Activated CD8-positive, alpha-beta memory T cell treated with anti-CD3 and anti-CD28 coated beads for 36 hours (primary cell): ENCODE data around the gene KCNN1. TPM values are rescaled to one million over a fixed set of nuclear protein-coding genes. Genes with fewer than 3 reads are reported as not detected.

Source experiments
- CTCF ChIA-PET: fragments of 350-600 bp; sonication (Branson Sonifier 250); formaldehyde crosslinking; loops from one replicate; lab custom pipeline; 2021; ENCODE audit warnings: antibody characterized with exemption; lab: Charles Lee
- POLR2A ChIA-PET: fragments of 350-600 bp; sonication (Branson Sonifier 250); formaldehyde crosslinking; loops from one replicate; lab custom pipeline; 2021; ENCODE audit warnings: antibody characterized with exemption; lab: Charles Lee
- total RNA-seq, 2 experiments: library from RNA; stranded (reverse); gene quantifications; one replicate each; pipeline ENCODE4 v1.2.3, GENCODE V29; 2021

KCNN1 gene
- total RNA-seq, 2 experiments from 2014 or later: 0.15 TPM; not detected in 1

GRCh38 chr19:17957149-17957849, 9.6 kb upstream of the KCNN1 start:
- ChIA-PET CTCF (interaction anchor here (1.3 kb wide), 1 partner anchor 10 kb away, joined by 8 read pairs; no protein-coding TSS in a partner anchor), POLR2A (no interaction called here)

GRCh38 chr19:17957885-17958284, 9.0 kb upstream of the KCNN1 start:
- ChIA-PET POLR2A (interaction anchor here (0.7 kb wide), 1 partner anchor 32 kb away, joined by 7 read pairs; no protein-coding TSS in a partner anchor), CTCF (interaction anchor here (0.7 to 1.3 kb wide), 3 partner anchors 11 to 562 kb away, joined by 3 to 8 read pairs (median 3); no protein-coding TSS in a partner anchor)

GRCh38 chr19:17963936-17964691, 2.8 kb upstream of the KCNN1 start:
- CTCF ChIA-PET: no interaction called here
- POLR2A ChIA-PET: no interaction called here

DNA sequence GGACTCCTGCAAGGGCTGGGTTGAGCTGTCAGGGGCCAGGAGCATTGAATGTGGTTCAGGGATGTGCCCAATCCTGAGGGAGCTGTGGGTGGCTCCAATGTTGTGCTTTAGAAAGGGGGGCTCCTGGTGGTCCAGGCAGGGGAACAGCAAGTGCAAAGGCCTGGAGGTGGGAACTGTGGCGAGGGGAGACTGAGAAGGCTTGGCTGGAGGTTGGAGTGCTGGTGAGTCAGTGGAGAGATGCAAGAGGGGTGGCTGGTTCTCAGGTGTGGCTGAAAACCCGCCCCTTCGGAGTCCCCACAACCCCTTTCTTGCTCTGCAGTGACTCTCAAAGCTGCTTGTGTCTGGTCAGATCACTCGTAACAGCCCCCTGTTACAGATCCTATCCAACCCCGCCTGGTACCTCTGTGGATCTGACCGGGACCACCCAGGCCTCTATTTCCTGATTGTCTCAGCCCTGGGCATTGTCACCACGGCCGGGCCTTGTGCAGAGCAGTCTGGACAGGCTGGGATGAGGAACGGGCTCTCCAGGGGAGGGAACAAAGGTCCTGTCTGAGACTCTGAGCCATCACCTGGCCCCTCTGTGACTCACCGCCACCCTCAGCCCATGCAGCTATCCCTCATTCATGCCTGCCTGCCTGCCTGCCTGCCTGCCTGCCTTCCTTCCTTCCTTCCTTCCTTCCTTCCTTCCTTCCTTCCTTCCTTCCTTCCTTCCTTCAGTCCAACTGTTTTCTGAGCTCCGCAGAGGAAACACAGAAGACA, 1.4 kb upstream of the KCNN1 start:
- CTCF ChIA-PET: interaction anchor here (0.5 to 2.2 kb wide), 2 partner anchors 19 to 31 kb away, joined by 3 to 9 read pairs; no protein-coding TSS in a partner anchor
- POLR2A ChIA-PET: interaction anchor here (0.9 kb wide), 1 partner anchor 33 kb away, joined by 3 read pairs; the partner anchor contains the start of gene CCDC124

GRCh38 chr19:17966129-17966483, 801 bp upstream of the KCNN1 start:
- ChIA-PET CTCF (interaction anchor here (2.2 kb wide), 1 partner anchor 31 kb away, joined by 9 read pairs; no protein-coding TSS in a partner anchor), POLR2A (interaction anchor here (0.9 kb wide), 1 partner anchor 33 kb away, joined by 3 read pairs; the partner anchor contains the start of gene CCDC124)

DNA sequence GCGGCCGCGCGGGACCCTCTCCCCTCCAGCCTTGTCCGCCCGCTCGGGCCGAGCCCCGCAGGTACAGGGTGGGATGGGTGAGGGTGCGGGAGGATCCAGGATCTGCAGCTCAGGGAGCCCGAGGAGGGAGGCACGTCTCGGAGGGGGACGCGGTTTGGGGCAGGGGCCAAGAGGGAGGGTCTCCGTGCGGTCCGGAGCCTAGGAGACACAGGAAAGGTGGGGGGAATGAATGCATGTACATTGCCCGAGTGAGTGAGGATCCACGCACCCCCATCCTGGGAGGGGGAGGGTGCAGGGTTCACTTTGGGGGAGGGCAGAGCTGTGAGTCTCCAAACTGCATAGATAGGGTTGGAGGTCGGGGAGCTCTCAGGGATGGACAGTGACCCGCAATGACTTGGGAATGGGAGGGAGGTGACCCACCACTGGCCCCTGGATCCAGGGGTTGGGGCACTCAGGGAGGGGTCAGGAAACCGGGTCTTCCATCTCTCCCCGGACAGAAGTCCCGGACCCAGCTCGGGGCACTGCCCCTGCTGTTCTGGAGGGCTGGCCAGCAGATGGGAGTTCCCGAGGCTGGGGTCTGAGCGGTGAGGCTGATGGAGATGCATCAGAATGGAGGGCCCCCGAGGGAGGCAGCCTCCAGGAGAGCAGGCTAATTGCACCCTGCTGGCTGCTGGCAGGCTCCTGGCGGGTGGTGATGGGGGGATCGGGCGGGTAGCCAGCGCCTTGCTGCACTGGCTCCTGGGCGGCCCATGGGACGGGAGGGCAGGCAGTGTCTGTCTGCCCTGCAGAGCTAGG, 547 bp downstream of the KCNN1 start:
- CTCF ChIA-PET: interaction anchor here (0.6 kb wide), 1 partner anchor 66 kb away, joined by 3 read pairs; no protein-coding TSS in a partner anchor

GRCh38 chr19:17968362-17968761, 1.5 kb downstream of the KCNN1 start:
- POLR2A ChIA-PET: no interaction called here
- CTCF ChIA-PET: interaction anchor here (1.4 kb wide), 1 partner anchor 29 kb away, joined by 5 read pairs; no protein-coding TSS in a partner anchor

More for the DNA sequence above, 547 bp downstream of the KCNN1 start:
- POLR2A ChIA-PET: no interaction called here

GRCh38 chr19:17969096-17969792, 2.3 kb downstream of the KCNN1 start:
- CTCF ChIA-PET: interaction anchor here (1.4 kb wide), 1 partner anchor 28 kb away, joined by 5 read pairs; no protein-coding TSS in a partner anchor
- POLR2A ChIA-PET: interaction anchor here (0.7 kb wide), 1 partner anchor 110 kb away, joined by 3 read pairs; no protein-coding TSS in a partner anchor

DNA sequence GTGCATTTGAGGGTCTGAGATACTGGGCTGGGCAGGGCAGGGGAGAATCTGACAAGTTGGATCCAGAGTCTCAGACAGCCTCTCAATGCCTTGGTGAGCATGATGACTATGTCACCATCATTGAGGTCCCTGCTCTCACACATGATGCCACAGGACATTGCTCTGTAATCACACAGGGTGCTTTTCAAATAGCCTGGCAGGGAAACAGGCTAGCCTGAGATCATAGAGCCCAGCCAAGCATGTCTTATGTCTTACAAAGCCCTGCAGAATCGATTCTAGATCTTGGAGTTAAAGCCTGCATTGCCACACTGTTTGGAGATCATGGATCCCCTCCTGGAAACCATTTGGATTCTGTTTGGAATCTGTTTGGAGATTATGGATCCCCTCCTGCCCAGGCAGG, 5.3 kb downstream of the KCNN1 start:
- ChIA-PET CTCF (no interaction called here), POLR2A (no interaction called here)

DNA sequence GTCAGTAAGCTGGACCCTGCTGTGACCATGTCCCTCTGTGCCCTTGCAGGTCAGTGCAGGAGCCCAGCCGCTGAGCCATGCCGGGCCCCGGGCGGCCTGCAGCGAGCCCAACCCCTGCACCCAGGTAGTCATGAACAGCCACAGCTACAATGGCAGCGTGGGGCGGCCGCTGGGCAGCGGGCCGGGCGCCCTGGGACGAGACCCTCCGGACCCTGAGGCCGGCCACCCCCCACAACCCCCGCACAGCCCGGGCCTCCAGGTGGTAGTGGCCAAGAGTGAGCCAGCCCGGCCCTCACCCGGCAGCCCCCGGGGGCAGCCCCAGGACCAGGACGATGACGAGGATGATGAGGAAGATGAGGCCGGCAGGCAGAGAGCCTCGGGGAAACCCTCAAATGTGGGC, 6.9 kb downstream of the KCNN1 start:
- POLR2A ChIA-PET: no interaction called here

DNA sequence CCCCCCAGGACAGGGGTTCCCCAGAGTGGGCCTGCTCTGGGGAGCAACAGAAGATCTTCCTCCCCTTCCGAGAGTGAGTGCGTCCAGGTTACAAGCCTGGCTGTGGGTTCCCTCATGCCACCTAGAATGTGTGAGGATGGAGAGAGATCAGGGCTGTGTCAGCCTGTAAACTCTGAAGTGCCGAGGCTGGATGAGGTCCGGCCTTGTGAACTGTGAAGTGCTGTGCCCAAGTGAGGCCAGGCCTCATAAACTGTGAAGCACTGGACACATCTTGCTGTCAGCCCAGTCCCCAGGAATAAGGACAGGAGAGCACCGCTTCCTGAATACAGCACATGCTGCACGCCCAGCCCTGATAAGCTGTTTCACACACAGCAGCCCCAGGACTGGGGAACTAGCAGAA, 7.6 kb downstream of the KCNN1 start:
- ChIA-PET CTCF (no interaction called here), POLR2A (no interaction called here)

More for the DNA sequence above, 6.9 kb downstream of the KCNN1 start:
- CTCF ChIA-PET: interaction anchor here (0.6 to 0.7 kb wide), 2 partner anchors 23 to 263 kb away, joined by 3 to 4 read pairs; no protein-coding TSS in a partner anchor

DNA sequence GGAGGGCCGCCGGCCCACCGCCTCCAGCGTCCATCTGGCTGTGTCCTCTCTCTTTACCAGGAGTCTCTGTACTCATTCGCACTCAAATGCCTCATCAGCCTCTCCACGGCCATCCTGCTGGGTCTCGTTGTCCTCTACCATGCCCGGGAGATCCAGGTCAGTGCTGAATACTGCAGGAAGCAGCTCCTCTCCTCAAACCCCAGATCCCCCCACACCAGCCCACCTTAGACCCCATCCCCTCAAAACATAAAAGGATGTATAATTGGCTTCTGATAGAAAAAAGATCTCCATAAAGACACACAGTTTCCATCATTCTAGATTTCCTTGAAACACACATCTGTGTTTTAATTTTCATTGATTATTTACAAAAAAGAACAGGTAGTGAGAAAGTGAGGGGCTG, 8.1 kb downstream of the KCNN1 start:
- CTCF ChIA-PET: no interaction called here
- POLR2A ChIA-PET: no interaction called here

DNA sequence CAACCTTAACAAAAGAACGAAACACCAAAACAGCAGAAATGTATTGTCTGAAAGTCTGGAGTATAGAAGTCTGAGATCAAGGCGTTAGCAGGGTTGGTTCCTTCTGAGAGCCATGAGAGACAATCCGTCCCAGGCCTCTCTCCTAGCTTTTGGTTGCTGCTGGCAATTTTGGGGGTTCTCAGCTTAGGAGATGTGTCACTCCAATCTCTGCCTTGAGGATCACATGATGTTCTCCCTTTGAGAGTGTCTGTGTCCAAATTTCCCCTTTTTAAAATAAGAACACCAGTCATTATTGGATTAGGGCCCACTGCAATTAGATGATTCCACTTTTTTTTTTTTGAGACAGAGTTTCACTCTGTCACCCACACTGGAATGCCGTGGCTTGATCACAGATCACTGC, 10.1 kb downstream of the KCNN1 start:
- POLR2A ChIA-PET: no interaction called here
- CTCF ChIA-PET: no interaction called here

GRCh38 chr19:17977488-17977887, 10.6 kb downstream of the KCNN1 start:
- ChIA-PET POLR2A (no interaction called here), CTCF (no interaction called here)

- POLR2A ChIA-PET: no interaction called here
- CTCF ChIA-PET: no interaction called here
Measured at GRCh38 chr19:17981611-17982010, 14.7 kb downstream of the KCNN1 start.

DNA sequence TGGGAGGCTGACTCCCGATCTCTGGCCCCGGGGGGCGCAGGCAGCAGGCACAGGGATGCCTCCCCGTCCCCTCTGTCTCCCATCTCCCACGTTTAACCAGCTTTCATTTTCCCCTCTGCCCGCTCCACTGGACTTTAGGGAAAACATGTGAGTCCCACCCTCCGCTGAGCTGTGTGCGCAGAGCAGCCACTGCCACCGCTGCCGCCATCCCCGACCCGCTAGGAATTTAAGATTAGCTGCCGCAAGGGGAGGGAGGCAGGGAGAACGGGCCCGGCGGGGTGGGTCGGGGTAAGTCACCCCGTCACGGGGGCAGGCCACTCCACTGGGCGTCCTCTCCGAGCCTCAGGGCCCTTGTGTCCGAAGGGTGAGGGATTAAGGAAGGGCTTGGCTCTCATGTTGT, 15.5 kb downstream of the KCNN1 start:
- POLR2A ChIA-PET: no interaction called here
- CTCF ChIA-PET: no interaction called here

GRCh38 chr19:17985037-17985818, 18.3 kb downstream of the KCNN1 start:
- POLR2A ChIA-PET: no interaction called here

More at GRCh38 chr19:17985037-17985818, 18.3 kb downstream of the KCNN1 start:
- CTCF ChIA-PET: interaction anchor here (1.1 to 2.1 kb wide), 2 partner anchors 12 to 47 kb away, joined by 3 to 10 read pairs; no protein-coding TSS in a partner anchor
